Measurements from ENCODE around the gene CFAP58. TPM values are rescaled to one million over a fixed set of nuclear protein-coding genes. Genes with fewer than 3 reads are reported as not detected.
"Not testable (repeated sequence)": the region's sequence is repeated elsewhere in the genome, so short reads cannot be mapped to it uniquely, and the experiment has no call there.

CFAP58 gene
- total RNA-seq, 4 donors from 2014 or later: 0.29 to 2.2 (median 1.3) TPM

- Histone ChIP-seq H3K27me3 (no peaks in the 10 kb centered on the region), H3K27ac (no peak overlapping the region), H3K9me3 (no peaks in the 10 kb centered on the region), H3K36me3 (no peaks in the 10 kb centered on the region), H3K4me3 (no peak overlapping the region), H3K4me1 (no peaks in the 10 kb centered on the region)
- intact Hi-C loops (cut with DNase I; ENCODE audit: low total_unique reads): no loop called here
- TF ChIP-seq POLR2A (IDR thresholded peaks at IDR 0.05) (no peak), CTCF (IDR thresholded peaks at IDR 0.05) (no peak)
- no peak for DNase-seq
Measured at GRCh38 chr10:104452977-104453376, 99.3 kb downstream of the CFAP58 start.

GRCh38 chr10:104456802-104457542 lies 103.3 kb downstream of the CFAP58 start:
- TF ChIP-seq POLR2A (IDR thresholded peaks at IDR 0.05): no peak
- TF ChIP-seq CTCF (IDR thresholded peaks at IDR 0.05): no peak
- Histone ChIP-seq H3K27me3 (no peaks in the 10 kb centered on the region), H3K9me3 (no peaks in the 10 kb centered on the region), H3K4me3 (no peak overlapping the region), H3K4me1 (no peaks in the 10 kb centered on the region), H3K27ac (no peak overlapping the region), H3K36me3 (no peaks in the 10 kb centered on the region)
- intact Hi-C loops (cut with DNase I; ENCODE audit: low total_unique reads): no loop called here
- no peak for DNase-seq

GRCh38 chr10:104457543-104457828 lies 103.9 kb downstream of the CFAP58 start:
- Histone ChIP-seq H3K36me3 (no peaks in the 10 kb centered on the region), H3K4me3 (no peak overlapping the region), H3K4me1 (no peaks in the 10 kb centered on the region), H3K27ac (no peak overlapping the region), H3K9me3 (no peaks in the 10 kb centered on the region), H3K27me3 (no peaks in the 10 kb centered on the region)
- DNase-seq: no peak
- TF ChIP-seq POLR2A (IDR thresholded peaks at IDR 0.05): no peak
- no peak for TF ChIP-seq CTCF (IDR thresholded peaks at IDR 0.05)
- intact Hi-C loops (cut with DNase I; ENCODE audit: low total_unique reads): no loop called here

- H3K4me3 ChIP-seq; H3K4me1 ChIP-seq; H3K27me3 ChIP-seq; intact Hi-C loops (cut with DNase I; ENCODE audit: low total_unique reads); H3K36me3 ChIP-seq; H3K27ac ChIP-seq; DNase-seq; H3K9me3 ChIP-seq: not testable (repeated sequence)
Measured at GRCh38 chr10:104465575-104465974, 111.9 kb downstream of the CFAP58 start.

GRCh38 chr10:104468818-104469217 lies 115.2 kb downstream of the CFAP58 start:
- H3K27me3 ChIP-seq; H3K4me3 ChIP-seq; H3K9me3 ChIP-seq; H3K4me1 ChIP-seq; DNase-seq; intact Hi-C loops (cut with DNase I; ENCODE audit: low total_unique reads); H3K27ac ChIP-seq; H3K36me3 ChIP-seq: not testable (repeated sequence)

- H3K9me3 ChIP-seq: no peaks in the 10 kb centered on the region
- no peaks in the 10 kb centered on the region for H3K36me3 ChIP-seq
- H3K27me3 ChIP-seq: no peaks in the 10 kb centered on the region
- H3K27ac ChIP-seq: no peak overlapping the region
- no peaks in the 10 kb centered on the region for H3K4me1 ChIP-seq
- TF ChIP-seq POLR2A (IDR thresholded peaks at IDR 0.05): no peak
- no peak for TF ChIP-seq CTCF (IDR thresholded peaks at IDR 0.05)
- no peak for DNase-seq
- no peak overlapping the region for H3K4me3 ChIP-seq
- intact Hi-C loops (cut with DNase I; ENCODE audit: low total_unique reads): no loop called here
Measured at GRCh38 chr10:104472505-104472904, 118.9 kb downstream of the CFAP58 start.

Data from uterus (tissue), 4 donors.